ENCODE results near the gene CHI3L1. TPM values are rescaled to one million over a fixed set of nuclear protein-coding genes. Genes with fewer than 3 reads are reported as not detected.

The CHI3L1 gene
- total and polyA plus RNA-seq, 10 of the 15 experiments (the other 5 are each of a cell fraction or from before 2014, with no cell fraction given): 0.10 to 1.7 (median 0.39) TPM

GRCh38 chr1:203215573-203215972, 29.1 kb upstream of the CHI3L1 start (continued):
- TF ChIP-seq RELB (IDR thresholded peaks at IDR 0.05; ENCODE audit: low read depth) (no peak), SIX5 (IDR thresholded peaks at IDR 0.05; ENCODE audit: low read depth, low read length, severe bottlenecking) (no peak), USF1 (IDR thresholded peaks at IDR 0.05; ENCODE audit: borderline replicate concordance, extremely low read length, insufficient read depth, low read depth, low read length) (no peak), EED (IDR thresholded peaks at IDR 0.05; ENCODE audit: low read depth) (no peak), CBFB (IDR thresholded peaks at IDR 0.05; ENCODE audit: low read depth) (no peak), FOS (IDR thresholded peaks at IDR 0.05; ENCODE audit: borderline replicate concordance, extremely low read depth, insufficient read length) (no peak), MAX (IDR thresholded peaks at IDR 0.05; ENCODE audit: low read depth, low read length) (no peak), RB1 (IDR thresholded peaks at IDR 0.05; ENCODE audit: borderline replicate concordance) (no peak)

- RAD21 ChIA-PET (ENCODE audit: unreplicated experiment): interaction anchor here (1.3 to 4.0 kb wide), 9 partner anchors 32 to 175 kb away, joined by 3 to 61 read pairs (median 31); no protein-coding TSS in a partner anchor
- FAIRE-seq: no peak
- no peak overlapping the region for H2AFZ ChIP-seq (ENCODE audit: control insufficient read depth, low read depth, low read length)
These were observed 28.4 kb upstream of the CHI3L1 start for GRCh38 chr1:203214871-203215270.

More at GRCh38 chr1:203214871-203215270, 28.4 kb upstream of the CHI3L1 start:
- Histone ChIP-seq H3K36me3 (ENCODE audit: control insufficient read depth in 2 of 2, insufficient read depth in 2 of 2, low read length in 1 of 2) (no peaks in the 10 kb centered on the region), H3K79me2 (ENCODE audit: control insufficient read depth, insufficient read depth, low read length) (no peaks in the 10 kb centered on the region), H4K20me1 (ENCODE audit: control insufficient read depth, insufficient read depth) (no peaks in the 10 kb centered on the region), H3K9me3 (replicated peaks; ENCODE audit: control insufficient read depth, insufficient read depth, low read length) (no peaks in the 10 kb centered on the region), H3K9ac (ENCODE audit: control insufficient read depth, insufficient read depth, low read length) (no peak overlapping the region), H3K4me3 (no peak overlapping the region), H3K27me3 (replicated peaks in 1 of 2; ENCODE audit: control insufficient read depth in 2 of 2, insufficient read depth in 2 of 2, low read length in 1 of 2) (peaks cover 0 to 5% of the 10 kb centered on the region in 2 experiments; a peak in 1 of 4 replicates), H3K4me1 (ENCODE audit: control insufficient read depth, insufficient read depth, low read length) (no peaks in the 10 kb centered on the region), H3K27ac (ENCODE audit: control insufficient read depth, insufficient read depth) (no peak overlapping the region), H3K4me2 (ENCODE audit: control insufficient read depth, insufficient read depth) (no peak overlapping the region)
- ATAC-seq (peak; percentile 22; the same call in 2 of the 3 replicates), DNase-seq (ENCODE audit: low read depth, low spot score) (no peak)
- BruUV-seq (replicated peaks): no TSS peak
- ChIA-PET SMC1A (ENCODE audit: uncharacterized antibody, unreplicated experiment) (interaction anchor here (0.7 to 4.0 kb wide), 15 partner anchors 11 to 480 kb away, joined by 3 to 41 read pairs (median 3); no protein-coding TSS in a partner anchor), POLR2A (no interaction called here), CTCF (interaction anchor here (0.6 to 8.5 kb wide), 23 partner anchors 8 to 198 kb away, joined by 3 to 114 read pairs (median 9); partner anchors contain the start of genes ADORA1 and MYBPH)
- in situ Hi-C loops (cut with MboI): loop anchor here (5.0 kb wide), 1 partner anchor 178 kb away; no protein-coding TSS in a partner anchor
- intact Hi-C loops (cut with micrococcal nuclease; ENCODE audit: unreplicated experiment): no loop called here
- 13% methylated on average over 7 of the region's 7 CpGs for WGBS (ENCODE audit: insufficient coverage, insufficient replicate concordance, low lambda C conversion rate, missing lambda C conversion rate)
- TF ChIP-seq ASH2L (IDR thresholded peaks at IDR 0.05; ENCODE audit: borderline replicate concordance, low read depth) (no peak), ZZZ3 (IDR thresholded peaks at IDR 0.05; ENCODE audit: control insufficient read depth, insufficient read length, low read depth) (no peak), ZNF384 (IDR thresholded peaks at IDR 0.05; ENCODE audit: borderline replicate concordance, low read depth, low read length) (no peak)

Data from GM12878 (cell line).